ENCODE measurements around the gene KIF1B.
A peak's percentile ranks its signal among the peaks of the same experiment; 100 is the strongest.

KIF1B gene

DNA sequence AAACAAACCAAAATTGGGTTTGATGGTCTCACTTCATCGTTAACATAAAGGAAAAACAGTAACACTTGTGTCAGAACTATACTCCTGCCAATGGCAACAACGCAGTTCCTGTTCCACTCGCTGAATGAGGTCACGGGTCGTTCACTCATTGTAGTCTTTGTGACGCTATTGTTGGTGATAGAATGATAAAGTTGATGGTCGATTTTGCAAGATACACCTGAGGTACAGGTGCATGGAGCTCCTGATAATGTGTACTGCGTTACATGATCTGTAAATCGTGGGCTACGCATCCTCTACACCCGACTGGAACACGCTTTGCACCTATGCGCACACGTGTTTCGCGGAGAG is 219.5 kb downstream of the KIF1B start:
- no peak for DNase-seq (ENCODE audit: low read depth)

- DNase-seq (ENCODE audit: low read depth), result peak; percentile 69
Observed at GRCh38 chr1:10430216-10431069, 220.1 kb downstream of the KIF1B start, which contains the start of gene CENPS. TSS of gene CENPS (plus strand) at chr1:10430433. CDS start at chr1:10430518, 85 bp downstream.
